Measurements from ENCODE around the gene SLC10A1. TPM values are rescaled to one million over a fixed set of nuclear protein-coding genes. Genes with fewer than 3 reads are reported as not detected.

SLC10A1 gene
- total RNA-seq, 1 experiment from 2014 or later: not detected

DNA sequence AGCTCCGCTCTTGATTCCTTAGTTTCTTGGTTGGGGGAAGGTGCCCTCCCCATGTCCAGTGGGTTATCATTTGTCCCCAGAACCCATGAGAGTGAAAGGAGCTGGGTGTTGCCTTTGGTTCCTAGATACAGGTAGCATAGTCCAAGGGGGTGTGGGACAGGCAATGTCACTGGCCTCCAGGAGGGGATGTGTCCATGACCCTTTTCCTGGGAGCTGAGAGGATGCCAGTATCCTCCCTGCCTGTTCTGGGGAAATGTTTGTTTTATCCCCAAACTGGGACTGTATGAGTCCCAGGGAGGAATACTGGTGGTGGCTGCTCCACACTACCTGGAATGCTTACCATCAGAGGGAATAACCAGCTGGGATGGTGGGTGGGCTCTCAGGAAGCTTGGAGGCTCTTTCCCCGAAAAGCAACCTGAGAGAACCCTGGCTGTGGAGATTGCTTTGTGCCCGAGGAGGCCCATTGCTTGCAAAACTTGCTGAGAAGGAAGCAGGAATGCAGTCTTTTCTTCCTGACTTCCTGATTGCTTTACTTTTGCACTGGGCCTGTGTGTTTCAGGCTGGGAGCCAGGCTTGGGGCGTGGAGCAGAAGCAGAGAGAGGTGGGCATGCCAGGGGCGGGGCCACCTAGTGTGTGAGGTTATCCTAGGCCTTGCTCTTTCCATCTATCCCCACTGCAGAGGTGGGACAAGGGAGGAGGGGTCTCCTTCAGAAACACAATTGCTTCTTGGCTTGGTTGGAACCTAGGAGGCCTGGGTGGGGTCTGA, 715 bp upstream of the SLC10A1 start:
- H3K36me3 ChIP-seq (ENCODE audit: control insufficient read depth in 1 of 2, insufficient read depth in 2 of 2, low read length in 2 of 2): no peaks in the 10 kb centered on the region
- no peak overlapping the region for H3K9ac ChIP-seq (ENCODE audit: low read length)
- H3K4me2 ChIP-seq (ENCODE audit: low read length): no peak overlapping the region
- RAD21 ChIA-PET (ENCODE audit: low non-redundant PET in 1 of 2, low total read pairs in 2 of 2, uncharacterized antibody in 2 of 2, unreplicated experiment in 2 of 2): no interaction called here
- no peaks in the 10 kb centered on the region for H3K79me2 ChIP-seq (ENCODE audit: insufficient read depth, low read length)
- DNase-seq (ENCODE audit: low read depth, low spot score) (no peak), ATAC-seq (no peak)
- no peaks in the 10 kb centered on the region for H3K9me3 ChIP-seq (ENCODE audit: control insufficient read depth in 1 of 2, insufficient read depth in 1 of 2, low read depth in 1 of 2, low read length in 2 of 2)
- CTCF ChIA-PET: no interaction called here
- POLR2A ChIA-PET: no interaction called here
- TF ChIP-seq POLR2A (IDR thresholded peaks at IDR 0.05; ENCODE audit: borderline replicate concordance, extremely low read depth, insufficient read depth, insufficient read length) (no peak), POLR2AphosphoS5 (IDR thresholded peaks at IDR 0.05; ENCODE audit: low read depth, low read length) (no peak), SP1 (IDR thresholded peaks at IDR 0.05; ENCODE audit: low read depth) (no peak), ZFX (IDR thresholded peaks at IDR 0.05) (no peak), FOSL1 (IDR thresholded peaks at IDR 0.05; ENCODE audit: low read depth) (no peak), CBX3 (IDR thresholded peaks at IDR 0.05; ENCODE audit: low read depth) (no peak), EZH2phosphoT487 (IDR thresholded peaks at IDR 0.05; ENCODE audit: borderline replicate concordance) (no peak), ZBTB33 (IDR thresholded peaks at IDR 0.05; ENCODE audit: extremely low read depth, insufficient replicate concordance, low read length) (no peak), ELF1 (IDR thresholded peaks at IDR 0.05; ENCODE audit: borderline replicate concordance, low read depth) (no peak), TCF7L2 (IDR thresholded peaks at IDR 0.05; ENCODE audit: borderline replicate concordance, extremely low read depth, insufficient read depth, insufficient read length) (no peak)
- TF ChIP-seq, protein P1, sequence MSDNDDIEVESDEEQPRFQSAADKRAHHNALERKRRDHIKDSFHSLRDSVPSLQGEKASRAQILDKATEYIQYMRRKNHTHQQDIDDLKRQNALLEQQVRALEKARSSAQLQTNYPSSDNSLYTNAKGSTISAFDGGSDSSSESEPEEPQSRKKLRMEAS (IDR thresholded peaks at IDR 0.05): no peak
- intact Hi-C loops (cut with micrococcal nuclease): no loop called here
- no peaks in the 10 kb centered on the region for H3K4me1 ChIP-seq (ENCODE audit: control insufficient read depth in 1 of 2, insufficient read depth in 2 of 2, low read length in 2 of 2)
- H2AFZ ChIP-seq (ENCODE audit: low read depth, low read length, poor library complexity, severe bottlenecking): no peak overlapping the region
- H3K4me3 ChIP-seq (replicated peaks in 1 of 2; ENCODE audit: low read depth in 1 of 2, low read length in 2 of 2): no peak overlapping the region
- no peak overlapping the region for H3K27ac ChIP-seq (ENCODE audit: low read depth, low read length)
- H3K27me3 ChIP-seq (ENCODE audit: insufficient read depth, low read length): 0 out of 2 replicates have a peak, but pooled peaks cover 4% of the 10 kb centered on the region
- H4K20me1 ChIP-seq (ENCODE audit: insufficient read depth): no peaks in the 10 kb centered on the region
- BruUV-seq (replicated peaks): no TSS peak
- no peaks in the 10 kb centered on the region for H3K9me2 ChIP-seq (ENCODE audit: insufficient read depth)

Measured in HCT116 (cell line).